GM12872 (cell line): Measurements from ENCODE around the gene EN2.

Experiments
- CTCF ChIP-seq: IDR thresholded peaks from 3 replicates; pipeline ENCODE4 v1.5.1; 2011; ENCODE audit warnings: low read depth, mild to moderate bottlenecking, low read length, moderate library complexity; ENCODE audit not compliant: insufficient read depth

Gene EN2

GRCh38 chr7:155428171-155428834 lies 29.6 kb upstream of the EN2 start:
- no peak for TF ChIP-seq CTCF

- TF ChIP-seq CTCF: no peak
Observed at GRCh38 chr7:155429651-155430050, 28.3 kb upstream of the EN2 start.

GRCh38 chr7:155430606-155431005 lies 27.3 kb upstream of the EN2 start:
- no peak for TF ChIP-seq CTCF

DNA sequence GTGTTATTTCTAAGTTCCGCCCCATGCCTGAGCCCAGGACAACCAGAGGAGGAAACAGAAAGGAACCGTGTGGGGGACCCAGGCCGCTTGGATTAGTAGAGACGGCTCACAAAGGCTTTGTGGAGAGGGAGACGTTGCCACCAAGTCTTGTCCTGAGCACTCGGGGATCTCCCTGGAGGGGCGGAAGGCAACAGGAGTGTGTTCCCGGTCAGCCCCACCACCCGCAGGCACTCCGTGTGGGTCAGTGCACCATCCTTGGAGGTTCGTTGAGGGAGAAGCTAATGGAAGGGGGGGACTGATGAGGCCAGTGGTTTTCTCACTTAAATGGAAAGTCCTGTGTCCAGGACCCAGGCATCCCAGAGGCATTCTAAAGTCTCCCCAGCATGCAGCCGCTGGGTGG lies 26.7 kb upstream of the EN2 start:
- no peak for TF ChIP-seq CTCF

GRCh38 chr7:155431711-155432110 lies 26.2 kb upstream of the EN2 start:
- no peak for TF ChIP-seq CTCF

DNA sequence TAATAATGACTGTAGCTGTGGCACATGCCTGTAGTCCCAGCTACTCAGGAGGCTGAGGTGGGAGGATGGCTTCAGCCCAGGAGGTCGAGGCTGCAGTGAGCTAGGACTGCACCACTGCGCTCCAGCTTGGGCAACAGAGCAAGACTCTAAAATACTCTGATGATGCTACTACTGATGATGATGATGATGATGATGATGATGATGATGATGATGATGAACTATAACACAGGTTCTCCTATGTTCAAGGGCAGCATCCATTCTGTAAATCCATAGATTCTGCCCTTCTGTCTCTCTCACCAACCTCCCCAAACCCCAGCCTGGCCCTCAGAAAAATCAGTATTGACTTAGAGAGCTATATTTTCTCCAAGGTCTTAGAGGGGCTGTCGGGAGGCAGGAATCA lies 22.8 kb upstream of the EN2 start:
- TF ChIP-seq CTCF: no peak

GRCh38 chr7:155437836-155438235 lies 20.1 kb upstream of the EN2 start:
- TF ChIP-seq CTCF: no peak
